Adrenal gland (tissue), 12 donors: ENCODE results near the gene FAM216B. TPM values are rescaled to one million over a fixed set of nuclear protein-coding genes. Genes with fewer than 3 reads are reported as not detected.
"Not testable (repeated sequence)": the region's sequence is repeated elsewhere in the genome, so short reads cannot be mapped to it uniquely, and the experiment has no call there.

Experiments
- DNase-seq, 7 donors: peaks; one replicate each; pipeline ENCODE4 v3.0.0-alpha.2; 2019 to 2020
- H3K27ac ChIP-seq, 5 donors: fragments of 200-600 bp; sonication (generic) in 4 of 5; 1 replicate in 3 of 5; 2 replicates in 2 of 5; pipeline versions ENCODE4 v1.5.1 to v1.8.0; 2016 to 2020; ENCODE audit warnings: mild to moderate bottlenecking in 1 of 5
- H3K27me3 ChIP-seq: fragments of 200-600 bp; 2 replicates; pipeline ENCODE4 v1.8.0; 2021
- H3K36me3 ChIP-seq, 2 donors: fragments of 200-600 bp; replicated peaks in 1 of 2; 1 replicate in 1 of 2; 2 replicates in 1 of 2; pipeline versions ENCODE4 v1.5.1 to v1.8.0; 2018 to 2022
- H3K4me1 ChIP-seq, 2 donors: fragments of 200-600 bp; replicated peaks in 1 of 2; 1 replicate in 1 of 2; 2 replicates in 1 of 2; pipeline versions ENCODE4 v1.5.1 to v1.8.0; 2018 to 2021
- H3K4me3 ChIP-seq, 4 donors: fragments of 200-600 bp; sonication (generic) in 3 of 4; one replicate each; pipeline ENCODE4 v1.5.1; 2016 to 2018
- H3K9me3 ChIP-seq, 3 donors: fragments of 200-600 bp; sonication (generic) in 1 of 3; replicated peaks in 1 of 3; 1 replicate in 2 of 3; 2 replicates in 1 of 3; pipeline versions ENCODE4 v1.5.1 to v1.8.0; 2016 to 2021
- CTCF ChIP-seq, 6 experiments: fragments of 450-650 bp in 4 of 6; fragments of 200-600 bp in 2 of 6; sonication (generic) in 1 of 6; IDR thresholded peaks; 1 replicate in 5 of 6; 2 replicates in 1 of 6; pipeline versions ENCODE4 v1.5.1 to v1.8.0; 2016 to 2021; ENCODE audit warnings: antibody characterized with exemption in 6 of 6, mild to moderate bottlenecking in 2 of 6, moderate library complexity in 1 of 6
- POLR2A ChIP-seq, 2 donors: fragments of 450-650 bp; IDR thresholded peaks; one replicate each; pipeline ENCODE4 v1.6.1; 2017; ENCODE audit warnings: antibody characterized with exemption in 2 of 2, mild to moderate bottlenecking in 2 of 2, moderate library complexity in 1 of 2
- WGBS, 4 donors: extraction: QIAGEN DNeasy Blood & Tissue Kit in 2 of 4; methylation state at CpG; one replicate each; pipeline versions ENCODE4 v1.1.5 to v1.1.7; 2013 to 2017; 5-methylcytosine and 5-hydroxymethylcytosine counted together
- intact Hi-C, 2 donors: fragments of 100-400 bp; cut with DNase I; formaldehyde crosslinking; loops; one replicate each; pipeline versions ENCODE4 v1.14.1 to v1.15.0; 2022 to 2023
- polyA plus RNA-seq, 3 donors: library from polyadenylated mRNA; stranded (reverse); fragments of 200-250 nt in 2 of 3; fragments of 350-450 nt in 1 of 3; fragmentation: Illumina TruSeq in 1 of 3; extraction: RNeasy Lipid Tissue Mini Kit (QIAGEN cat#74804) in 1 of 3; gene quantifications; one replicate each; pipeline ENCODE4 v1.2.3, GENCODE V29; 2013 to 2014
- total RNA-seq, 9 donors: library from RNA; depleted of rRNA in 4 of 9; stranded (reverse); fragments of >200 nt in 4 of 9; fragments of 120-200 nt in 1 of 9; fragmentation: NEBNext Ultra II Directional in 1 of 9; extraction: Animal tissue kit (Norgen Biotek cat#: 25700) in 1 of 9; gene quantifications; one replicate each; pipeline versions ENCODE4 v1.1.0 to v1.2.4, GENCODE V29; 2013 to 2023
- donor health status: healthy with polysubstance abuse.
- donor health status: Bipolar disorder and iron deficiency.
- donor health status: DM: yes; HTN: yes; CAD: no.
- donor health status: DM: no; HTN: no; CAD: no.
- donor health status: DM: no; HTN: no; CAD: no.
- donor health status: DM: yes; HTN: yes; CAD: no.

The FAM216B gene
- total and polyA plus RNA-seq, 12 donors: not detected

- Histone ChIP-seq H3K27ac (no peak overlapping the region), H3K4me1 (no peaks in the 10 kb centered on the region), H3K9me3 (no peaks in the 10 kb centered on the region), H3K36me3 (no peaks in the 10 kb centered on the region), H3K4me3 (no peak overlapping the region), H3K27me3 (no peaks in the 10 kb centered on the region)
- DNase-seq: no peak
- intact Hi-C loops: no loop called here
- TF ChIP-seq POLR2A (IDR thresholded peaks at IDR 0.05): no peak
- TF ChIP-seq CTCF (IDR thresholded peaks at IDR 0.05): no peak
- 88 to 93% (median 90%) methylated on average over 3 of the region's 3 CpGs for WGBS, 4 donors
Measured at GRCh38 chr13:42769650-42770049, 11.7 kb upstream of the FAM216B start.

GRCh38 chr13:42776558-42776957, 4.8 kb upstream of the FAM216B start:
- H3K36me3 ChIP-seq, H3K9me3 ChIP-seq, H3K4me1 ChIP-seq, intact Hi-C loops, H3K27ac ChIP-seq, H3K27me3 ChIP-seq, H3K4me3 ChIP-seq, DNase-seq: not testable (repeated sequence)
- 63 to 100% (median 70%) methylated on average over 3 to 6 of the region's 6 CpGs for WGBS, 4 donors

GRCh38 chr13:42777467-42777866, 3.9 kb upstream of the FAM216B start:
- Histone ChIP-seq H3K27ac (no peak overlapping the region), H3K4me1 (no peaks in the 10 kb centered on the region), H3K27me3 (peaks cover 6% of the 10 kb centered on the region), H3K36me3 (no peaks in the 10 kb centered on the region), H3K9me3 (no peaks in the 10 kb centered on the region), H3K4me3 (no peak overlapping the region)
- TF ChIP-seq POLR2A (IDR thresholded peaks at IDR 0.05) (no peak), CTCF (IDR thresholded peaks at IDR 0.05) (no peak)
- 73 to 77% (median 75%) methylated on average over 5 of the region's 5 CpGs for WGBS, 4 donors
- intact Hi-C loops: no loop called here
- no peak for DNase-seq

GRCh38 chr13:42780044-42780443, 1.3 kb upstream of the FAM216B start:
- no peaks in the 10 kb centered on the region for H3K36me3 ChIP-seq
- no peaks in the 10 kb centered on the region for H3K9me3 ChIP-seq
- no peaks in the 10 kb centered on the region for H3K4me1 ChIP-seq
- intact Hi-C loops: no loop called here
- no peak overlapping the region for H3K27ac ChIP-seq
- peaks cover 6% of the 10 kb centered on the region for H3K27me3 ChIP-seq
- TF ChIP-seq POLR2A (IDR thresholded peaks at IDR 0.05) (no peak), CTCF (IDR thresholded peaks at IDR 0.05) (no peak)
- H3K4me3 ChIP-seq: no peak overlapping the region
- DNase-seq: no peak
- 83 to 100% (median 89%) methylated on average over 1 of the region's 1 CpG for WGBS, 4 donors

GRCh38 chr13:42786715-42787114, 5.3 kb downstream of the FAM216B start:
- Histone ChIP-seq H3K4me1 (no peaks in the 10 kb centered on the region), H3K4me3 (no peak overlapping the region), H3K36me3 (no peaks in the 10 kb centered on the region), H3K27ac (no peak overlapping the region), H3K9me3 (no peaks in the 10 kb centered on the region), H3K27me3 (no peaks in the 10 kb centered on the region)
- TF ChIP-seq POLR2A (IDR thresholded peaks at IDR 0.05): no peak
- no peak for TF ChIP-seq CTCF (IDR thresholded peaks at IDR 0.05)
- WGBS, 4 donors: 61 to 75% (median 63%) methylated on average over 7 of the region's 7 CpGs
- intact Hi-C loops: no loop called here
- no peak for DNase-seq
